Retinal pigment epithelial cell (primary cell): ENCODE measurements around the gene DOCK8.

Experiments used
- DNase-seq: peaks from one replicate; pipeline ENCODE4 v3.0.0-alpha.2; 2010; ENCODE audit warnings: low read depth
- H3K4me3 ChIP-seq: 2 replicates; pipeline ENCODE4 v1.5.1; 2011; ENCODE audit warnings: mild to moderate bottlenecking, low read length, control low read depth, moderate library complexity
- CTCF ChIP-seq: conservative IDR thresholded peaks from 2 replicates; pipeline ENCODE4 v1.5.1; 2011; ENCODE audit warnings: low read depth, low read length, control low read depth, inconsistent platforms

Gene DOCK8

GRCh38 chr9:450057-450456 lies 235.4 kb downstream of the DOCK8 start:
- DNase-seq = no peak
- H3K4me3 ChIP-seq = no peak overlapping the region
- no peak for TF ChIP-seq CTCF

GRCh38 chr9:450561-450960 lies 235.9 kb downstream of the DOCK8 start:
- no peak for TF ChIP-seq CTCF
- no peak overlapping the region for H3K4me3 ChIP-seq

GRCh38 chr9:453832-454231 lies 239.2 kb downstream of the DOCK8 start:
- no peak for TF ChIP-seq CTCF
- DNase-seq = no peak
- H3K4me3 ChIP-seq = no peak overlapping the region

More at GRCh38 chr9:450561-450960, 235.9 kb downstream of the DOCK8 start:
- DNase-seq = no peak

GRCh38 chr9:456365-456764 lies 241.7 kb downstream of the DOCK8 start:
- H3K4me3 ChIP-seq = no peak overlapping the region
- no peak for DNase-seq
- TF ChIP-seq CTCF = no peak

- no peak for TF ChIP-seq CTCF
- H3K4me3 ChIP-seq = no peak overlapping the region
- DNase-seq = no peak
These were observed 243.9 kb downstream of the DOCK8 start for GRCh38 chr9:458590-458989.

- no peak for DNase-seq
- no peak for TF ChIP-seq CTCF
- no peak overlapping the region for H3K4me3 ChIP-seq
These were observed 245.1 kb downstream of the DOCK8 start for GRCh38 chr9:459491-460444.

GRCh38 chr9:462121-462520 lies 247.5 kb downstream of the DOCK8 start:
- no peak for DNase-seq
- TF ChIP-seq CTCF = no peak
- no peak overlapping the region for H3K4me3 ChIP-seq
